ENCODE data around the gene BATF2. TPM values are rescaled to one million over a fixed set of nuclear protein-coding genes. Genes with fewer than 3 reads are reported as not detected.
"Not testable (repeated sequence)": the region's sequence is repeated elsewhere in the genome, so short reads cannot be mapped to it uniquely, and the experiment has no call there.

Gene BATF2
- total RNA-seq, 1 donor from 2014 or later, result under 0.01 TPM

GRCh38 chr11:65027213-65028067 lies 30.7 kb upstream of the BATF2 start, which contains the start of gene SNX15:
SNX15 (plus strand) TSS chr11:65027439; CDS start chr11:65027538, 99 bp downstream.
- TF ChIP-seq, protein P1, sequence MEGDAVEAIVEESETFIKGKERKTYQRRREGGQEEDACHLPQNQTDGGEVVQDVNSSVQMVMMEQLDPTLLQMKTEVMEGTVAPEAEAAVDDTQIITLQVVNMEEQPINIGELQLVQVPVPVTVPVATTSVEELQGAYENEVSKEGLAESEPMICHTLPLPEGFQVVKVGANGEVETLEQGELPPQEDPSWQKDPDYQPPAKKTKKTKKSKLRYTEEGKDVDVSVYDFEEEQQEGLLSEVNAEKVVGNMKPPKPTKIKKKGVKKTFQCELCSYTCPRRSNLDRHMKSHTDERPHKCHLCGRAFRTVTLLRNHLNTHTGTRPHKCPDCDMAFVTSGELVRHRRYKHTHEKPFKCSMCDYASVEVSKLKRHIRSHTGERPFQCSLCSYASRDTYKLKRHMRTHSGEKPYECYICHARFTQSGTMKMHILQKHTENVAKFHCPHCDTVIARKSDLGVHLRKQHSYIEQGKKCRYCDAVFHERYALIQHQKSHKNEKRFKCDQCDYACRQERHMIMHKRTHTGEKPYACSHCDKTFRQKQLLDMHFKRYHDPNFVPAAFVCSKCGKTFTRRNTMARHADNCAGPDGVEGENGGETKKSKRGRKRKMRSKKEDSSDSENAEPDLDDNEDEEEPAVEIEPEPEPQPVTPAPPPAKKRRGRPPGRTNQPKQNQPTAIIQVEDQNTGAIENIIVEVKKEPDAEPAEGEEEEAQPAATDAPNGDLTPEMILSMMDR (IDR thresholded peaks at IDR 0.05; ENCODE audit: insufficient read depth, low read length, severe bottlenecking), result peak; percentile 71
- FAIRE-seq (no peak), DNase-seq (ENCODE audit: low read depth) (peak; percentile 89)
- Histone ChIP-seq H3K4me3 (ENCODE audit: low read depth, low read length) (peak within 1 kb of the TSS; percentile 68), H3K27me3 (ENCODE audit: control insufficient read depth, insufficient read depth, low read length) (no peaks in the 10 kb centered on the region), H3K36me3 (ENCODE audit: control insufficient read depth, insufficient read depth, low read length) (peaks cover 4% of the 10 kb centered on the region)

- no peak for FAIRE-seq
- TF ChIP-seq, protein P1 (IDR thresholded peaks at IDR 0.05; ENCODE audit: insufficient read depth, low read length, severe bottlenecking), result no peak
Observed at GRCh38 chr11:65026810-65027209, 30.0 kb upstream of the BATF2 start.

GRCh38 chr11:65023502-65023901 lies 26.7 kb upstream of the BATF2 start:
- not testable (repeated sequence) for DNase-seq (ENCODE audit: low read depth); H3K4me3 ChIP-seq (ENCODE audit: low read depth, low read length); FAIRE-seq; H3K36me3 ChIP-seq (ENCODE audit: control insufficient read depth, insufficient read depth, low read length); H3K27me3 ChIP-seq (ENCODE audit: control insufficient read depth, insufficient read depth, low read length)

More at GRCh38 chr11:65026810-65027209, 30.0 kb upstream of the BATF2 start:
- Histone ChIP-seq H3K4me3 (ENCODE audit: low read depth, low read length) (peak overlapping the region; percentile 68), H3K27me3 (ENCODE audit: control insufficient read depth, insufficient read depth, low read length) (no peaks in the 10 kb centered on the region), H3K36me3 (ENCODE audit: control insufficient read depth, insufficient read depth, low read length) (peaks cover 1% of the 10 kb centered on the region)
- DNase-seq (ENCODE audit: low read depth), result peak; percentile 82

GRCh38 chr11:65021509-65021908 lies 24.7 kb upstream of the BATF2 start:
- DNase-seq (ENCODE audit: low read depth), result no peak
- TF ChIP-seq, protein P1 (IDR thresholded peaks at IDR 0.05; ENCODE audit: insufficient read depth, low read length, severe bottlenecking), result no peak
- no peak for FAIRE-seq
- Histone ChIP-seq H3K4me3 (ENCODE audit: low read depth, low read length) (no peak overlapping the region), H3K27me3 (ENCODE audit: control insufficient read depth, insufficient read depth, low read length) (no peaks in the 10 kb centered on the region), H3K36me3 (ENCODE audit: control insufficient read depth, insufficient read depth, low read length) (peaks cover 1% of the 10 kb centered on the region)

GRCh38 chr11:65021003-65021402 lies 24.2 kb upstream of the BATF2 start:
- Histone ChIP-seq H3K36me3 (ENCODE audit: control insufficient read depth, insufficient read depth, low read length) (peaks cover 1% of the 10 kb centered on the region), H3K4me3 (ENCODE audit: low read depth, low read length) (no peak overlapping the region), H3K27me3 (ENCODE audit: control insufficient read depth, insufficient read depth, low read length) (no peaks in the 10 kb centered on the region)
- TF ChIP-seq, protein P1 (IDR thresholded peaks at IDR 0.05; ENCODE audit: insufficient read depth, low read length, severe bottlenecking), result no peak
- DNase-seq (ENCODE audit: low read depth) (no peak), FAIRE-seq (no peak)

DNA sequence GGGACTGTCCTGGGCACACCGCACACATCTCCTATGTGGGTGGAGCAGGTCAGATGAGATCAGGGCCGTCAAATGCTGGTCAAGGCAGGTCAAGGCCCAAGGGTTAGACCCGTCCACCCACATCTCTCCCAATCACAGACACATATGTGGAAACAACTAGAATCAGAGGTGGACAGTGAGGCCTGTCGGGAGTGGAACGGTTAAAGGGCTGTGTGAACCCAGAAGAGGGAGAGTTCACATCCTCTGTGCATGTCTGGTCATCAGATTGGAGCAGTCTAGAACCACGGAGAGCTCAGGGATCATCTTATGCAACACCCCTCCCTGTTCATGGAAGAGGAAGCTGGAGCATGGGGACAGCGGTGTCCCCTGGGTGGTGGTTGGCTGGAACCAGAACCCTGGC lies 23.1 kb upstream of the BATF2 start:
- peak; percentile 7 for FAIRE-seq
- peaks cover 1% of the 10 kb centered on the region for H3K36me3 ChIP-seq (ENCODE audit: control insufficient read depth, insufficient read depth, low read length)
- no peak overlapping the region for H3K4me3 ChIP-seq (ENCODE audit: low read depth, low read length)
- TF ChIP-seq, protein P1 (IDR thresholded peaks at IDR 0.05; ENCODE audit: insufficient read depth, low read length, severe bottlenecking), result no peak
- no peaks in the 10 kb centered on the region for H3K27me3 ChIP-seq (ENCODE audit: control insufficient read depth, insufficient read depth, low read length)
- DNase-seq (ENCODE audit: low read depth), result no peak
